Vagina (tissue), 2 donors: ENCODE measurements around the gene BUB3.

ENCODE experiments used
- CTCF ChIP-seq, 3 experiments: fragments of 450-650 bp in 2 of 3; fragments of 200-600 bp in 1 of 3; sonication (generic) in 1 of 3; IDR thresholded peaks; one replicate each; pipeline ENCODE4 v1.5.1; 2017 to 2019; ENCODE audit warnings: antibody characterized with exemption in 3 of 3, mild to moderate bottlenecking in 2 of 3, moderate library complexity in 2 of 3
- POLR2A ChIP-seq, 2 donors: fragments of 450-650 bp; IDR thresholded peaks; one replicate each; pipeline ENCODE4 v1.6.1; 2017; ENCODE audit warnings: antibody characterized with exemption in 2 of 2, mild to moderate bottlenecking in 2 of 2, moderate library complexity in 2 of 2
- POLR2AphosphoS5 ChIP-seq, 2 donors: sonication (generic); formaldehyde crosslinking; IDR thresholded peaks; one replicate each; pipeline ENCODE4 v1.9.0; 2017; ENCODE audit warnings: antibody characterized with exemption in 2 of 2, mild to moderate bottlenecking in 2 of 2, low read depth in 1 of 2; ENCODE audit not compliant: insufficient read depth in 1 of 2

- TF ChIP-seq CTCF (IDR thresholded peaks at IDR 0.05) (no peak), POLR2AphosphoS5 (IDR thresholded peaks at IDR 0.05; ENCODE audit: insufficient read depth in 1 of 2, low read depth in 1 of 2) (no peak), POLR2A (IDR thresholded peaks at IDR 0.05) (no peak)
Measured at GRCh38 chr10:123194056-123194455, 39.9 kb downstream of the BUB3 start.
